22Rv1 (cell line): ENCODE results near the gene LIN37.

Experiments
- CTCF ChIP-seq: fragments of 450-650 bp; IDR thresholded peaks from 2 replicates; pipeline ENCODE4 v1.5.1; 2017; ENCODE audit warnings: mild to moderate bottlenecking
- ZFX ChIP-seq: fragments of 450-650 bp; IDR thresholded peaks from 2 replicates; pipeline ENCODE4 v1.6.1; 2017; ENCODE audit warnings: antibody characterized with exemption, borderline replicate concordance

GRCh38 chr19:35755131-35755549 is 6.8 kb downstream of the LIN37 start:
- no peak for TF ChIP-seq CTCF
- TF ChIP-seq ZFX = no peak
